ENCODE measurements around the gene ERCC4.

Gene ERCC4

GRCh38 chr16:13911871-13912270 lies 8.1 kb upstream of the ERCC4 start:
- no peak for DNase-seq

- DNase-seq, result no peak
Measured at GRCh38 chr16:13912891-13913290, 7.1 kb upstream of the ERCC4 start.

- no peak for DNase-seq
Measured at GRCh38 chr16:13913374-13914292, 6.3 kb upstream of the ERCC4 start.

- DNase-seq, result no peak
Measured at GRCh38 chr16:13915033-13915635, 4.8 kb upstream of the ERCC4 start.

GRCh38 chr16:13919330-13919682 lies 648 bp upstream of the ERCC4 start:
- DNase-seq, result peak; percentile 65

- no peak for DNase-seq
Measured at GRCh38 chr16:13920510-13920818, 510 bp downstream of the ERCC4 start.

GRCh38 chr16:13921328-13921727 lies 1.4 kb downstream of the ERCC4 start:
- no peak for DNase-seq

- DNase-seq, result peak; percentile 64
Measured at GRCh38 chr16:13923703-13924298, 3.8 kb downstream of the ERCC4 start.

- DNase-seq, result no peak
Measured at GRCh38 chr16:13926464-13926863, 6.5 kb downstream of the ERCC4 start.

GRCh38 chr16:13926891-13927290 lies 6.9 kb downstream of the ERCC4 start:
- DNase-seq, result no peak

GRCh38 chr16:13928646-13929045 lies 8.7 kb downstream of the ERCC4 start:
- no peak for DNase-seq

GRCh38 chr16:13931845-13932244 lies 11.9 kb downstream of the ERCC4 start:
- DNase-seq, result no peak

- no peak for DNase-seq
Measured at GRCh38 chr16:13935408-13935807, 15.5 kb downstream of the ERCC4 start.

- DNase-seq, result no peak
Measured at GRCh38 chr16:13936155-13936554, 16.2 kb downstream of the ERCC4 start.

- DNase-seq, result no peak
Measured at GRCh38 chr16:13936596-13937081, 16.7 kb downstream of the ERCC4 start.

GRCh38 chr16:13937411-13937810 lies 17.5 kb downstream of the ERCC4 start:
- no peak for DNase-seq

- no peak for DNase-seq
Measured at GRCh38 chr16:13938480-13938879, 18.5 kb downstream of the ERCC4 start.

- no peak for DNase-seq
Measured at GRCh38 chr16:13939821-13940220, 19.9 kb downstream of the ERCC4 start.

GRCh38 chr16:13940397-13940933 lies 20.5 kb downstream of the ERCC4 start:
- no peak for DNase-seq

GRCh38 chr16:13944816-13945215 lies 24.9 kb downstream of the ERCC4 start:
- DNase-seq, result no peak

GRCh38 chr16:13945744-13946485 lies 26.0 kb downstream of the ERCC4 start:
- no peak for DNase-seq

GRCh38 chr16:13948086-13948485 lies 28.1 kb downstream of the ERCC4 start:
- no peak for DNase-seq

All from NCI-H146 (cell line).